Tibial artery (tissue), 4 donors: ENCODE measurements around the gene GALNT2.
A peak's percentile ranks its signal among the peaks of the same experiment; 100 is the strongest.

Source experiments
- DNase-seq, 2 donors: peaks; one replicate each; pipeline ENCODE4 v3.0.0-alpha.2; 2019
- H3K27ac ChIP-seq, 2 donors: fragments of 200-600 bp; sonication (generic) in 1 of 2; 1 replicate in 1 of 2; 2 replicates in 1 of 2; pipeline ENCODE4 v1.5.1; 2018 to 2019; ENCODE audit warnings: mild to moderate bottlenecking in 1 of 2
- H3K27me3 ChIP-seq, 2 donors: fragments of 200-600 bp; sonication (generic) in 1 of 2; one replicate each; pipeline versions ENCODE4 v1.5.1 to v1.6.0; 2016 to 2019
- H3K36me3 ChIP-seq, 3 donors: fragments of 200-600 bp; sonication (generic) in 2 of 3; one replicate each; pipeline ENCODE4 v1.5.1; 2016 to 2019; ENCODE audit warnings: mild to moderate bottlenecking in 2 of 3
- H3K4me1 ChIP-seq, 4 donors: fragments of 200-600 bp; sonication (generic) in 2 of 4; 1 replicate in 3 of 4; 2 replicates in 1 of 4; pipeline ENCODE4 v1.5.1; 2016 to 2019
- H3K4me3 ChIP-seq, 2 donors: fragments of 200-600 bp; sonication (generic) in 1 of 2; 1 replicate in 1 of 2; 2 replicates in 1 of 2; pipeline ENCODE4 v1.5.1; 2018 to 2019; ENCODE audit warnings: mild to moderate bottlenecking in 2 of 2
- H3K9me3 ChIP-seq, 3 donors: fragments of 200-600 bp; sonication (generic) in 1 of 3; one replicate each; pipeline ENCODE4 v1.5.1; 2016 to 2019
- CTCF ChIP-seq, 2 experiments: fragments of 200-600 bp in 1 of 2; fragments of 450-650 bp in 1 of 2; IDR thresholded peaks; one replicate each; pipeline ENCODE4 v1.5.1; 2017 to 2019; ENCODE audit warnings: antibody characterized with exemption in 2 of 2, mild to moderate bottlenecking in 1 of 2, moderate library complexity in 1 of 2
- intact Hi-C: fragments of 100-400 bp; cut with DNase I; formaldehyde crosslinking; loops from one replicate; pipeline ENCODE4 v1.15.0; 2023; ENCODE audit warnings: low total_unique reads

Gene GALNT2

GRCh38 chr1:230277201-230278025 is 210.4 kb downstream of the GALNT2 start:
- H3K4me1 ChIP-seq = peaks cover 0 to 16% (median 2%) of the 10 kb centered on the region in 4 donors
- H3K9me3 ChIP-seq = no peaks in the 10 kb centered on the region
- peak in 1 of 2 donors; percentile 45 for DNase-seq
- H3K27ac ChIP-seq = no peak overlapping the region
- H3K36me3 ChIP-seq = peaks cover 48 to 61% (median 55%) of the 10 kb centered on the region in 3 donors
- no peak for TF ChIP-seq CTCF (IDR thresholded peaks at IDR 0.05)
- intact Hi-C loops = no loop called here
- no peak overlapping the region for H3K4me3 ChIP-seq
- no peaks in the 10 kb centered on the region for H3K27me3 ChIP-seq

GRCh38 chr1:230278376-230278775 is 211.3 kb downstream of the GALNT2 start:
- Histone ChIP-seq H3K36me3 (peaks cover 48 to 69% (median 55%) of the 10 kb centered on the region in 3 donors), H3K4me1 (peaks cover 0 to 16% (median 2%) of the 10 kb centered on the region in 4 donors), H3K9me3 (no peaks in the 10 kb centered on the region), H3K4me3 (no peak overlapping the region), H3K27ac (no peak overlapping the region), H3K27me3 (no peaks in the 10 kb centered on the region)
- intact Hi-C loops = no loop called here
- TF ChIP-seq CTCF (IDR thresholded peaks at IDR 0.05) = no peak
- peak in 1 of 2 donors; percentile 25 for DNase-seq

DNA sequence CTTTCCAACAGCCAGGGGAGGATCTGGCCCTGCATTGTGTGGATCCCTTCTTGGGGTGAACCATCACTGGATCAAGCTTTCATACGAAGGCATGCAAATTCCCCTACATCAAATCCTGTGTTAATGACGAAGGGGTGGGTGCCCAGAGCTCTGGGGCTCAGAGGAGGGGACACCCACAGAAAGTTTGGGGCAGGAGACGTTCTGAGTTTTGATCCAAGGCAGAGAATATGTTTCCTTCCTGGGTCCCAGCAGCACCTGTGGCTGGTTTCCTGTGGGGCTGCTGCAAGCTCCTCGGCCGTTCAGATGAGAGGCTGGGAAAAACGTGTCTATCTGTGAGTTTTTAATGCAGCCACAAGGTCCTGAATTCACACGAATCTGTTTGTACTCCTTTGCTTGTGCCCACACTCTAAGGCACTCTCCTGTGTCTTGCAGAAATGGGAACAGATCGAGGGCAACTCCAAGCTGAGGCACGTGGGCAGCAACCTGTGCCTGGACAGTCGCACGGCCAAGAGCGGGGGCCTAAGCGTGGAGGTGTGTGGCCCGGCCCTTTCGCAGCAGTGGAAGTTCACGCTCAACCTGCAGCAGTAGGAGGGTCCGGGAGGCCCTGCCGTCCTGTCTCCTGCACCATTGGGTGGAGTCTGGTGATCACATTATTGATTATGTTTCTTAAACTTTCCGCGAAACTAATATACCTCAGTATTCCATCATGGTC is 212.0 kb downstream of the GALNT2 start:
- Histone ChIP-seq H3K4me3 (no peak overlapping the region), H3K36me3 (peaks cover 48 to 75% (median 55%) of the 10 kb centered on the region in 3 donors), H3K27me3 (no peaks in the 10 kb centered on the region), H3K9me3 (no peaks in the 10 kb centered on the region), H3K27ac (no peak overlapping the region), H3K4me1 (peaks cover 0 to 16% (median 2%) of the 10 kb centered on the region in 4 donors)
- intact Hi-C loops = no loop called here
- peak in 1 of 2 donors; percentile 51 for DNase-seq
- no peak for TF ChIP-seq CTCF (IDR thresholded peaks at IDR 0.05)

DNA sequence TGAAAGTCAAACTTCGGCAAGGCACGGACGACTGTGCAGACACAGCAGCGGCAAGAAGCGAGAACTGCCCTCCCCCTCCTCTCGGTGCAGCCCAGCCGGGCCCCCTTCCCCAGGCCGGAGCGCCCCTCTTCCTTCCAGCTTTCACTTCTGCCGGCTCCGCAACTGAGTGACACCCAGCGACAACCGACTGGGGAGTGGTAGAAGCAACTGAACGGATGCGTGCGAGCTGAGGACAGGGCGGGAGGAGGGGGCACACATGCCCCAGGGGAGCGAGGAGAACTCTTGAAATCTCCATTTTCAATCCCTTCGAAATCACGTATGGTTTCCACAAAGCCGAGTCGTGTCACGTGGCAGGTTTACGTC is 212.5 kb downstream of the GALNT2 start:
- Histone ChIP-seq H3K36me3 (peaks cover 48 to 72% (median 55%) of the 10 kb centered on the region in 3 donors), H3K9me3 (no peaks in the 10 kb centered on the region), H3K4me1 (peaks cover 0 to 11% (median 2%) of the 10 kb centered on the region in 4 donors), H3K27me3 (no peaks in the 10 kb centered on the region), H3K4me3 (no peak overlapping the region), H3K27ac (no peak overlapping the region)
- intact Hi-C loops = no loop called here
- DNase-seq = peak in 1 of 2 donors; percentile 53
- TF ChIP-seq CTCF (IDR thresholded peaks at IDR 0.05) = no peak

- H3K27me3 ChIP-seq = no peaks in the 10 kb centered on the region
- TF ChIP-seq CTCF (IDR thresholded peaks at IDR 0.05) = no peak
- H3K9me3 ChIP-seq = no peaks in the 10 kb centered on the region
- peaks cover 41 to 69% (median 50%) of the 10 kb centered on the region in 3 donors for H3K36me3 ChIP-seq
- DNase-seq = peak in 1 of 2 donors; percentile 50
- intact Hi-C loops = no loop called here
- no peak overlapping the region for H3K4me3 ChIP-seq
- no peak overlapping the region for H3K27ac ChIP-seq
- H3K4me1 ChIP-seq = peaks cover 0 to 9% (median 2%) of the 10 kb centered on the region in 4 donors
These were observed 213.2 kb downstream of the GALNT2 start for GRCh38 chr1:230280054-230280795.
